ENCODE results near the gene CERS6. TPM values are rescaled to one million over a fixed set of nuclear protein-coding genes. Genes with fewer than 3 reads are reported as not detected.

Gene CERS6
- polyA plus RNA-seq, 1 donor = 43.8 TPM

DNA sequence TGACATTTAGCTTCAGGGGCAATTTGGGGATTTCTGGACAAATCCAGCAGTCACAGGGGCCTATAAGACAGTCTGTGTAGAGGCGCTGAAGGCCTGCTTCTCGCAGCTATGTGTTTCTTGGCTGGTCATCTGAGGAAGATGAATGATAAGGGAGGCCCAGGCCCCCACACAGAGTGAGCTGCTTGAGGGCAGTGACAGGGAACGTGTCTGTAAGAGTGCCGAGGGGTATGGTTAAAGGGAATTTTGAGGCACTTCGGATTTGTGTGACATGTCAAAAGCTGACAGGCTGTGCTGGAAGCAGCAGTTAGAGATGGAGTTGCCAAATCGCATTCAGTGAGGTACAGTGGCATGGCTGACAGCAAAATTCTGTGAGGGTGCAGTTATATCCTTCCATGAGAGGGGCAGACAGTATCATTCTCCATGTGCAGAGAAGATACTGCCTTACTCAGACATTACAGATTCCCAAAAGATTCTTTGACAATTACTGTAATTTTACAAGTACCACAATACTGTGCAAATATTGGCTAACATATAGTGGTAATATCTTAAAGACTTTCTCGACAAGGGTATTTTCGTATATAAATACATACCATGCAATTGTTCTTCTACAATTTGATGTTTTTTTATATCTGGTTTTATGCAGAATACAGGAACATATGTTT, 74.0 kb downstream of the CERS6 start:
- Histone ChIP-seq H3K27ac (ENCODE audit: low read length) (no peak overlapping the region), H3K4me1 (ENCODE audit: control insufficient read depth, insufficient read depth, low read length) (no peaks in the 10 kb centered on the region), H3K4me3 (ENCODE audit: low read length) (no peak overlapping the region), H3K36me3 (ENCODE audit: control insufficient read depth, insufficient read depth, low read length) (peaks cover 3% of the 10 kb centered on the region), H3K27me3 (ENCODE audit: control insufficient read depth, insufficient read depth, low read length) (no peaks in the 10 kb centered on the region), H3K9me3 (ENCODE audit: control insufficient read depth, low read depth, low read length) (peaks cover 2% of the 10 kb centered on the region)
- no peak for DNase-seq
- WGBS (ENCODE audit: insufficient coverage, low lambda C conversion rate) = 33% methylated on average over 1 of the region's 8 CpGs

DNA sequence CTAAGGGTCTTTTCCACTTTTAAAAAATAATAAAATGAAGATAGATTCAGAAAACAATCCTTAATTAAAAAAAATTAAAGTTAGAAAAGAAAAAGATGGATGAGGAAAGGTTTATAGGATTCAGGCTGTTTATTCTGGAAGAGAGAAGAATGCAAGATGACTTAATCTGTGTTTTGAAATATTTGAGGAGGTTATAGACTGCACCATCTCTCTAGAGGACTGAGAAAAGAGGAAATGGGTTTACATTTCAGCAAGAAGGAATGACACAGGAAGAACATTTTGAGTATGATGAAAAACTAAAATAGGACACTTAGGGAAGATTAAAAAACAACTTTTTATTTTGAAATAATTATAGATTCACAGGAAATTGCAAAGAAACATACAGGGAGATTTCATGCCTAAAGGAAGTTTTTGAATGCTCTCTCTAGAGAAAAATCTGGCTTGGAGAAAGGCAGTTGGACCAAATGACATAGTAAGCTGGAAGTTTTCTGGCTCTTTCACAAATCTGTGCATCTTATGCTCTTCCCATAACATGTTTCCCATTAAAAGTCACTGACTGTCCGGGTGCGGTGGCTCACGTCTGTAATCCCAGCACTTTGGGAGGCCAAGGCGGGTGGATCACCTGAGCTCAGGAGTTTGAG, 75.0 kb downstream of the CERS6 start:
- Histone ChIP-seq H3K4me3 (ENCODE audit: low read length) (no peak overlapping the region), H3K36me3 (ENCODE audit: control insufficient read depth, insufficient read depth, low read length) (peaks cover 3% of the 10 kb centered on the region), H3K27ac (ENCODE audit: low read length) (no peak overlapping the region), H3K27me3 (ENCODE audit: control insufficient read depth, insufficient read depth, low read length) (no peaks in the 10 kb centered on the region), H3K9me3 (ENCODE audit: control insufficient read depth, low read depth, low read length) (peaks cover 5% of the 10 kb centered on the region), H3K4me1 (ENCODE audit: control insufficient read depth, insufficient read depth, low read length) (no peaks in the 10 kb centered on the region)
- WGBS (ENCODE audit: insufficient coverage, low lambda C conversion rate) = no CpG with 5 or more reads among the region's 4 CpGs
- DNase-seq = no peak

DNA sequence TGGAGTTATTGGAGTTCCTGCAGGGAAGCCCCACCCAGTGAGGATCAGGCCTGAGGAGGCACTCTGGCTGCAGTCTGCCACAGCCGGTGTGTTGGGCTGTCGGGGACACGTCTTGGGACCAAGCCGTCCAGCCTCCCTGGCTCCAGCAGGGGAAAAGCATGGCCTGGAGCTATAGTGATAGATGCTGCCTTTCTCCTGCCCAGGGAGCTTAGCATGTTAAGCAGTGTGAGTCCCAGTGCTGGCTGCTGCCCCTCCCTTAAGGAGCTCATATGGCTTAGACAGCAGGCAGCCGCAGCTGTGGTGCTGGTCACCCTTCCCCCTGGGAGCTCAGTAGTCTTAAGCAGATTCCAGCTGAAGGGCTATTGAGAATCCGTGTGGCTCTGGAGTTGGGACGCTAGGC, 78.9 kb downstream of the CERS6 start:
- Histone ChIP-seq H3K4me3 (ENCODE audit: low read length) (no peak overlapping the region), H3K36me3 (ENCODE audit: control insufficient read depth, insufficient read depth, low read length) (peaks cover 3% of the 10 kb centered on the region), H3K27ac (ENCODE audit: low read length) (no peak overlapping the region), H3K27me3 (ENCODE audit: control insufficient read depth, insufficient read depth, low read length) (no peaks in the 10 kb centered on the region), H3K9me3 (ENCODE audit: control insufficient read depth, low read depth, low read length) (peaks cover 6% of the 10 kb centered on the region), H3K4me1 (ENCODE audit: control insufficient read depth, insufficient read depth, low read length) (no peaks in the 10 kb centered on the region)
- no CpG with 5 or more reads among the region's 7 CpGs for WGBS (ENCODE audit: insufficient coverage, low lambda C conversion rate)
- DNase-seq = no peak

DNA sequence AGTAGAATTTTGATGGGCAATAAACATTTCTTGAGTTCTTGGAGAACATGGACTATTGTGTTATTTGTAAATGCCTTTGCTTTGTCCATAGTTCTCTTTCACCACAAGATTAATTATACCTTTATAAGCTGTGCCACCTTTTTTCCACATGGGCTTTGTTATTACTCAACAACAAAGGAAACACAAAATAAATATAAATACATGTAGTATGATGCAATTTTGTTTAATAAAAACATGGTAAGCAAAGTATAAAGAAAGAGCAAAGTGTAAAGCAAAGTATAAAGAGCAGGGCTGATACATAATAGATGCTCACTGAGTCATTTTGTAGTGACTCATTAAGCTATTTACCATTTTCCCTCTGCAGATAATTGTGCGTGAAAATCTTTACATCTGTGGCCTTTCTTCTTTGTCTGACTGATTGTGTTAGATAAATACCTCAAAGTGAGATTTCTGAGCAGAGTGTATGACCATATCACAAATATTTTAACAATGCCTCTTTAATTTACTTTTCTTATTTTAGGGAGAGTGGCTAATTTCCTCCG, 80.9 kb downstream of the CERS6 start:
- H3K4me3 ChIP-seq (ENCODE audit: low read length) = no peak overlapping the region
- no peaks in the 10 kb centered on the region for H3K27me3 ChIP-seq (ENCODE audit: control insufficient read depth, insufficient read depth, low read length)
- WGBS (ENCODE audit: insufficient coverage, low lambda C conversion rate) = 100% methylated on average over 1 of the region's 2 CpGs
- no peak overlapping the region for H3K27ac ChIP-seq (ENCODE audit: low read length)
- peaks cover 3% of the 10 kb centered on the region for H3K36me3 ChIP-seq (ENCODE audit: control insufficient read depth, insufficient read depth, low read length)
- no peaks in the 10 kb centered on the region for H3K4me1 ChIP-seq (ENCODE audit: control insufficient read depth, insufficient read depth, low read length)
- no peak for DNase-seq
- peaks cover 15% of the 10 kb centered on the region for H3K9me3 ChIP-seq (ENCODE audit: control insufficient read depth, low read depth, low read length)

DNA sequence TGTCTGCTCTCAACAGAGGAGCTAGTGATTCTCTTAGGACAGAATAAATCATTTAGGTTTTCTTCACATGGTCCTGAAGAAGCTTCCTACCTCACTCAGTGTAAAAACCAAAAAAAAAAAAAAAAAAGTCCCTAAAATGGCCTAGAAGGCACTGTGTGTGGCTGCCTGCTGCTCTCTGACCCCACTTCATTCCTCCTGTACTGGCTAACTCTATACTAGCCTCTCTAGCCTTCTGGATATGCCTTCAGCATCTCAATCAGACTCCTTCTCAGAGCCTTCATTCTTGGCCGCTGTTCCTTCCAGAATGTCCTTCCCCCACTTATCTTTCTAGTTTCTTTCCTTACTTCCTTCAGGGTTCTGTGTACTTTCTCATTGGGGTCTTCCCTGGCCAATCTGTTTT, 82.1 kb downstream of the CERS6 start:
- peaks cover 3% of the 10 kb centered on the region for H3K36me3 ChIP-seq (ENCODE audit: control insufficient read depth, insufficient read depth, low read length)
- no peak overlapping the region for H3K4me3 ChIP-seq (ENCODE audit: low read length)
- no peak overlapping the region for H3K27ac ChIP-seq (ENCODE audit: low read length)
- WGBS (ENCODE audit: insufficient coverage, low lambda C conversion rate) = no CpG with 5 or more reads among the region's 1 CpG
- H3K4me1 ChIP-seq (ENCODE audit: control insufficient read depth, insufficient read depth, low read length) = peaks cover 2% of the 10 kb centered on the region
- no peak for DNase-seq
- peaks cover 15% of the 10 kb centered on the region for H3K9me3 ChIP-seq (ENCODE audit: control insufficient read depth, low read depth, low read length)
- no peaks in the 10 kb centered on the region for H3K27me3 ChIP-seq (ENCODE audit: control insufficient read depth, insufficient read depth, low read length)

DNA sequence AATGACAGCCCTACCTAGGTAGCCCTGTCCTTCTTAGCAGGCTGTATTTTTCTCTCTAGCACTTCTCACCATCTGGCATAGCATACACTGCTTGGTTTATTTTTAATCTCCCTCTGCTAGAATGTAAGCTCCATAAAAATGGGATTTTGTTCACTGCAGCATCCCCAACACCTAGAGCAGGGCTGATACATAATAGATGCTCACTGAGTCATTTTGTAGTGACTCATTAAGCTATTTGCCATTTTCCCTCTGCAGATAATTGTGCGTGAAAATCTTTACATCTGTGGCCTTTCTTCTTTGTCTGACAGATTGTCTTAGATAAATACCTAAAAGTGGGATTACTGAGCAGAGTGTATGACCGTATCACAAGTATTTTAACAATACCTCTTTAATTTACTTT, 82.5 kb downstream of the CERS6 start:
- no peak overlapping the region for H3K4me3 ChIP-seq (ENCODE audit: low read length)
- H3K27me3 ChIP-seq (ENCODE audit: control insufficient read depth, insufficient read depth, low read length) = no peaks in the 10 kb centered on the region
- peaks cover 15% of the 10 kb centered on the region for H3K9me3 ChIP-seq (ENCODE audit: control insufficient read depth, low read depth, low read length)
- peaks cover 3% of the 10 kb centered on the region for H3K36me3 ChIP-seq (ENCODE audit: control insufficient read depth, insufficient read depth, low read length)
- no peak overlapping the region for H3K27ac ChIP-seq (ENCODE audit: low read length)
- DNase-seq = no peak
- peaks cover 2% of the 10 kb centered on the region for H3K4me1 ChIP-seq (ENCODE audit: control insufficient read depth, insufficient read depth, low read length)
- 100% methylated on average over 1 of the region's 2 CpGs for WGBS (ENCODE audit: insufficient coverage, low lambda C conversion rate)

DNA sequence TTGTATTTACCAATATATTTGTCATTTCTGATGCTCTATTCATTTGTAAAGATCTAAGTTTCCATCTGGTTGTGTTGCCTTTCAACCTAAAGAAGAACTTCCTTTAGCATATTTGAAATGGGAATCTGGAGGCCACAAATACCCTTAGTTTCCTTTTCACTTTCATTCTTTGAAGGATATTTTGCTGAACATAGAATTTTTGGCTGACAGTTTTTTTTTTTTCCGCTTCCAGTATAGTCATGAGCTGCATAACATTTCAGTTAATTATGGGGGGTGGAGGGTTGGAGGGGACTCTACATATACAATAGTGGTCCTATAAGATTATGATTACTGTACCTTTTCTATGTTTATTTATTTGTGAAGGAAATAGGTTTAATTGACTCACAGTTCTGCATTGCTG, 83.9 kb downstream of the CERS6 start:
- Histone ChIP-seq H3K9me3 (ENCODE audit: control insufficient read depth, low read depth, low read length) (peaks cover 13% of the 10 kb centered on the region), H3K27me3 (ENCODE audit: control insufficient read depth, insufficient read depth, low read length) (no peaks in the 10 kb centered on the region), H3K4me3 (ENCODE audit: low read length) (no peak overlapping the region), H3K27ac (ENCODE audit: low read length) (no peak overlapping the region), H3K36me3 (ENCODE audit: control insufficient read depth, insufficient read depth, low read length) (no peaks in the 10 kb centered on the region), H3K4me1 (ENCODE audit: control insufficient read depth, insufficient read depth, low read length) (peaks cover 2% of the 10 kb centered on the region)
- no CpG with 5 or more reads among the region's 1 CpG for WGBS (ENCODE audit: insufficient coverage, low lambda C conversion rate)
- no peak for DNase-seq

DNA sequence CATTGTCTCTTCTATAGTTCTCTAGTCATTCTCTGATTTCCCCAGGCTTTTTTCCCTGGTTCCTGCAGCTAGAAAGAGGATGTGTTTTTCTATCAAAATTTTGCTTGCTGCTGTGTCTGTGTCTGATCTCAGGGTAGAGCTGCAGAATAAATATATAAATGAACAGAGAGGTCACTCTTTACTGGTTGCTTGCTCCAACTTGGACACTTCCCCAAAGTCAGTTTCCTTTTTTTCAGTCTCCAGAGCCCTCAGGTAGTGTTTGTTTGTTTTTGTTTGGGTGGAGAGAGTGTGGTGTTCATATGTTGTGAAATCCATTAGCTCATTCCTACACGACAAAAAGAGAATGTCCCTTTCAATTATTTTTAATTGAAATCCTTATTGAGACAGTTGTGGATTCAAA, 85.8 kb downstream of the CERS6 start:
- H3K4me3 ChIP-seq (ENCODE audit: low read length) = no peak overlapping the region
- H3K9me3 ChIP-seq (ENCODE audit: control insufficient read depth, low read depth, low read length) = peaks cover 10% of the 10 kb centered on the region
- no peak overlapping the region for H3K27ac ChIP-seq (ENCODE audit: low read length)
- no peaks in the 10 kb centered on the region for H3K27me3 ChIP-seq (ENCODE audit: control insufficient read depth, insufficient read depth, low read length)
- H3K36me3 ChIP-seq (ENCODE audit: control insufficient read depth, insufficient read depth, low read length) = no peaks in the 10 kb centered on the region
- DNase-seq = no peak
- peaks cover 2% of the 10 kb centered on the region for H3K4me1 ChIP-seq (ENCODE audit: control insufficient read depth, insufficient read depth, low read length)
- whole genome bisulfite sequencing (ENCODE audit: insufficient coverage, low lambda C conversion rate) = no CpG with 5 or more reads among the region's 1 CpG

DNA sequence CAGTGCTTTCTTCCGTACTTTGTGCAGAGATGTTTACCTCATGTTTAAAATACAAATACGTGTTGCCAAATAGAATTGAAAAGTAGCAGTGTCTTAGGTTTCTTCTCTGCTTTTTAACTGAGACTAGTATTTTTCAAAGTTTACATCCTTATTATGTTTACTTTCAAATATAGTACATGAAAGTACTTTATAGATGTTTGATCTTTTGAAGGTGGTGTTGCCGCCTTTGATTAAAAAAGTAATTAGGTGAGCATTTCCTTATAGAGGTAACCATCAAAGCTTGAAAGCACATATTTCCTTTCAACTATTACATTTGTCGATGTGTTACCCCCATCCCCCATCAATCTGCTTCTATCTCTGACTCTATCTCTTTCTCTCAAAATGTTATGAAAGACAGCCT, 87.0 kb downstream of the CERS6 start:
- DNase-seq = no peak
- peaks cover 10% of the 10 kb centered on the region for H3K9me3 ChIP-seq (ENCODE audit: control insufficient read depth, low read depth, low read length)
- H3K27ac ChIP-seq (ENCODE audit: low read length) = no peak overlapping the region
- WGBS (ENCODE audit: insufficient coverage, low lambda C conversion rate) = no CpG with 5 or more reads among the region's 4 CpGs
- peaks cover 7% of the 10 kb centered on the region for H3K36me3 ChIP-seq (ENCODE audit: control insufficient read depth, insufficient read depth, low read length)
- no peaks in the 10 kb centered on the region for H3K27me3 ChIP-seq (ENCODE audit: control insufficient read depth, insufficient read depth, low read length)
- no peak overlapping the region for H3K4me3 ChIP-seq (ENCODE audit: low read length)
- H3K4me1 ChIP-seq (ENCODE audit: control insufficient read depth, insufficient read depth, low read length) = peaks cover 2% of the 10 kb centered on the region

DNA sequence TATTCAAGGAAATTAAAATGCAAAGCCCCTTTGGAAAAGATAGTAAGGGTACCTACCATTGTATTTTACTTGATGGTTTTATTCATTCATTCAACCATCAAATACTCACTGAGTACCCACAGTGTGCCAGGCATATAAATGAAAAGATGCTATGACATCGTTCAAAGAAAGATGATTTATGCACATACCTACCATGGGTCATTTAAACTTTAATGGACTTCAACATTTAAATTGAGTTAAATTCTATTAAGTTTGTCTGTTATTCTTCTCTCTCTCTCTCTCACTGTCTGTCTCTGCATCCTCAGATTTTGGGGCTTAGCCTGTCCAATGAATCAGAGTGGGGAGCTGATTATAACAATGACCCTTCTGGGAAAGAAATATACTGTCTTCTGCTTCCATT, 87.9 kb downstream of the CERS6 start:
- H3K27me3 ChIP-seq (ENCODE audit: control insufficient read depth, insufficient read depth, low read length) = no peaks in the 10 kb centered on the region
- no peak for DNase-seq
- peaks cover 10% of the 10 kb centered on the region for H3K9me3 ChIP-seq (ENCODE audit: control insufficient read depth, low read depth, low read length)
- H3K27ac ChIP-seq (ENCODE audit: low read length) = no peak overlapping the region
- WGBS (ENCODE audit: insufficient coverage, low lambda C conversion rate) = 100% methylated on average over 1 of the region's 1 CpG
- peaks cover 9% of the 10 kb centered on the region for H3K36me3 ChIP-seq (ENCODE audit: control insufficient read depth, insufficient read depth, low read length)
- H3K4me1 ChIP-seq (ENCODE audit: control insufficient read depth, insufficient read depth, low read length) = peaks cover 2% of the 10 kb centered on the region
- no peak overlapping the region for H3K4me3 ChIP-seq (ENCODE audit: low read length)

All from large intestine (tissue), 3 donors.